GM12891 (cell line): ENCODE data around the gene ELP1.

Experiments
- POLR2A ChIP-seq: IDR thresholded peaks from 2 replicates; pipeline ENCODE4 v1.6.1; 2011; ENCODE audit warnings: low read depth, low read length, control low read depth
- POU2F2 ChIP-seq: IDR thresholded peaks from 2 replicates; pipeline ENCODE4 v1.6.1; 2011; ENCODE audit warnings: low read depth, mild to moderate bottlenecking, control low read depth, low read length, moderate library complexity

DNA sequence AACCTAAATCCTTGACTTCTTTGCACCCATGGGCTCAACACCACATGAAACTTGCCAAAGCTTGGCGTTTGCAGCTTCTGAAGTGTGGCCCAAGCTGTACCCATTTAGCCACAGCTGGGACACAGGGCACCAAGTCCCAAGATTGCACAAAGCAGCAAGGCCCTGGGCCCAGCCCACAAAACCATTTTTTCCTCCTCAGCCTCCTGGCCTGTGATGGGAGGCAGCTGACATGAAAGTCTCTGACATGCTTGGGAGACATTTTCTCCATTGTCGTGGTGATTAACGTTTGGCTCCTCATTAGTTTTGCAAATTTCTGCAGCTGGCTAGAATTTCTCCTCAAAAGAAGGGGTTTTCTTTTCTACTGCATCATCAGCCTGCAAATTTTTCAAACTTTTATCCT lies 110.1 kb downstream of the ELP1 start:
- TF ChIP-seq POLR2A (no peak), POU2F2 (no peak)
